Thoracic aorta (tissue), 2 donors: ENCODE measurements around the gene STIL. TPM values are rescaled to one million over a fixed set of nuclear protein-coding genes. Genes with fewer than 3 reads are reported as not detected.

Source experiments
- ATAC-seq: fragments of 150-250 bp; one replicate; pipeline ENCODE4 v1.8.0; 2017; ENCODE audit warnings: low read depth; ENCODE audit not compliant: insufficient number of reproducible peaks, low FRiP score
- DNase-seq: peaks from one replicate; pipeline ENCODE4 v3.0.0-alpha.2; 2020; ENCODE audit warnings: low spot score
- H3K27ac ChIP-seq, 2 donors: fragments of 200-600 bp; sonication (generic); 1 replicate in 1 of 2; 2 replicates in 1 of 2; pipeline ENCODE4 v1.5.1; 2016; ENCODE audit warnings: mild to moderate bottlenecking in 2 of 2, moderate library complexity in 2 of 2
- H3K27me3 ChIP-seq: fragments of 200-600 bp; sonication (generic); replicated peaks from 2 replicates; pipeline ENCODE4 v1.6.0; 2016; ENCODE audit warnings: mild to moderate bottlenecking; ENCODE audit not compliant: insufficient read depth
- H3K36me3 ChIP-seq: fragments of 200-600 bp; sonication (generic); one replicate; pipeline ENCODE4 v1.5.1; 2016
- H3K4me1 ChIP-seq, 2 donors: fragments of 200-600 bp; sonication (generic); 1 replicate in 1 of 2; 2 replicates in 1 of 2; pipeline versions ENCODE4 v1.5.1 to v1.6.0; 2016; ENCODE audit warnings: low read depth in 2 of 2, mild to moderate bottlenecking in 1 of 2; ENCODE audit not compliant: control insufficient read depth in 1 of 2
- H3K4me3 ChIP-seq: fragments of 200-600 bp; sonication (generic); 2 replicates; pipeline ENCODE4 v1.5.1; 2016; ENCODE audit warnings: mild to moderate bottlenecking
- H3K9me3 ChIP-seq: fragments of 200-600 bp; sonication (generic); 2 replicates; pipeline ENCODE4 v1.5.1; 2016
- CTCF ChIP-seq: fragments of 200-600 bp; sonication (generic); IDR thresholded peaks from one replicate; pipeline ENCODE4 v1.5.1; 2019; ENCODE audit warnings: antibody characterized with exemption
- total RNA-seq, 2 donors: library from RNA; depleted of rRNA; stranded (reverse); fragments of >200 nt; gene quantifications; one replicate each; pipeline versions ENCODE4 v1.1.0 to v1.2.3, GENCODE V29; 2016

STIL gene
- total RNA-seq, 2 donors from 2014 or later = 1.1 to 2.2 TPM

- DNase-seq (no peak), ATAC-seq (no peak)
- H3K27me3 ChIP-seq = peaks cover 14% of the 10 kb centered on the region
- TF ChIP-seq CTCF = no peak
- H3K36me3 ChIP-seq = no peaks in the 10 kb centered on the region
- no peaks in the 10 kb centered on the region for H3K9me3 ChIP-seq
- no peak overlapping the region for H3K4me3 ChIP-seq
- H3K4me1 ChIP-seq = peaks cover 10 to 15% of the 10 kb centered on the region in 2 donors
- H3K27ac ChIP-seq = no peak overlapping the region
These were observed 89.8 kb downstream of the STIL start for GRCh38 chr1:47223921-47224675.

GRCh38 chr1:47223174-47223920 lies 90.6 kb downstream of the STIL start:
- H3K9me3 ChIP-seq = no peaks in the 10 kb centered on the region
- H3K4me1 ChIP-seq = peaks cover 10 to 15% of the 10 kb centered on the region in 2 donors
- H3K27me3 ChIP-seq = peaks cover 14% of the 10 kb centered on the region
- no peak overlapping the region for H3K4me3 ChIP-seq
- H3K36me3 ChIP-seq = no peaks in the 10 kb centered on the region
- DNase-seq (no peak), ATAC-seq (no peak)
- H3K27ac ChIP-seq = no peak overlapping the region
- TF ChIP-seq CTCF = no peak

GRCh38 chr1:47222476-47222875 lies 91.5 kb downstream of the STIL start:
- H3K27ac ChIP-seq = no peak overlapping the region
- TF ChIP-seq CTCF = no peak
- no peaks in the 10 kb centered on the region for H3K36me3 ChIP-seq
- H3K4me1 ChIP-seq = peaks cover 10 to 15% of the 10 kb centered on the region in 2 donors
- H3K9me3 ChIP-seq = no peaks in the 10 kb centered on the region
- no peak for ATAC-seq
- no peak overlapping the region for H3K4me3 ChIP-seq
- H3K27me3 ChIP-seq = peaks cover 13% of the 10 kb centered on the region
- DNase-seq = no peak

- DNase-seq (no peak), ATAC-seq (no peak)
- Histone ChIP-seq H3K4me3 (no peak overlapping the region), H3K27me3 (peaks cover 6% of the 10 kb centered on the region), H3K27ac (no peak overlapping the region), H3K4me1 (peaks cover 0 to 3% of the 10 kb centered on the region in 2 donors), H3K36me3 (no peaks in the 10 kb centered on the region), H3K9me3 (no peaks in the 10 kb centered on the region)
- TF ChIP-seq CTCF = no peak
These were observed 94.2 kb downstream of the STIL start for GRCh38 chr1:47219590-47220220.

- Histone ChIP-seq H3K9me3 (no peaks in the 10 kb centered on the region), H3K27me3 (no peaks in the 10 kb centered on the region), H3K4me1 (no peaks in the 10 kb centered on the region), H3K4me3 (no peak overlapping the region), H3K36me3 (no peaks in the 10 kb centered on the region), H3K27ac (no peak overlapping the region)
- no peak for DNase-seq
- no peak for TF ChIP-seq CTCF
- ATAC-seq = no peak
These were observed 94.9 kb downstream of the STIL start for GRCh38 chr1:47219001-47219400.
